ENCODE results near the gene ACVR2A. TPM values are rescaled to one million over a fixed set of nuclear protein-coding genes. Genes with fewer than 3 reads are reported as not detected.

Gene ACVR2A
- 11.1 TPM for total RNA-seq
- long read RNA-seq, full-length matches to known transcripts: 2 of 4 reads
- long read RNA-seq, partial matches to known transcripts: 1 of 4 reads
- long read RNA-seq, other reads (novel, unspliced or antisense): 1 of 4 reads

- no peak for DNase-seq
- Histone ChIP-seq H3K27me3 (ENCODE audit: low read depth) (no peaks in the 10 kb centered on the region), H3K36me3 (no peaks in the 10 kb centered on the region), H3K9me3 (replicated peaks) (no peaks in the 10 kb centered on the region), H3K4me3 (peak within 1 kb of the TSS; percentile 81), H3K27ac (replicated peaks) (peak within 1 kb of the TSS; percentile 96), H3K4me1 (peaks cover 49% of the 10 kb centered on the region)
- intact Hi-C loops (cut with micrococcal nuclease): no loop called here
- TF ChIP-seq, protein P1, sequence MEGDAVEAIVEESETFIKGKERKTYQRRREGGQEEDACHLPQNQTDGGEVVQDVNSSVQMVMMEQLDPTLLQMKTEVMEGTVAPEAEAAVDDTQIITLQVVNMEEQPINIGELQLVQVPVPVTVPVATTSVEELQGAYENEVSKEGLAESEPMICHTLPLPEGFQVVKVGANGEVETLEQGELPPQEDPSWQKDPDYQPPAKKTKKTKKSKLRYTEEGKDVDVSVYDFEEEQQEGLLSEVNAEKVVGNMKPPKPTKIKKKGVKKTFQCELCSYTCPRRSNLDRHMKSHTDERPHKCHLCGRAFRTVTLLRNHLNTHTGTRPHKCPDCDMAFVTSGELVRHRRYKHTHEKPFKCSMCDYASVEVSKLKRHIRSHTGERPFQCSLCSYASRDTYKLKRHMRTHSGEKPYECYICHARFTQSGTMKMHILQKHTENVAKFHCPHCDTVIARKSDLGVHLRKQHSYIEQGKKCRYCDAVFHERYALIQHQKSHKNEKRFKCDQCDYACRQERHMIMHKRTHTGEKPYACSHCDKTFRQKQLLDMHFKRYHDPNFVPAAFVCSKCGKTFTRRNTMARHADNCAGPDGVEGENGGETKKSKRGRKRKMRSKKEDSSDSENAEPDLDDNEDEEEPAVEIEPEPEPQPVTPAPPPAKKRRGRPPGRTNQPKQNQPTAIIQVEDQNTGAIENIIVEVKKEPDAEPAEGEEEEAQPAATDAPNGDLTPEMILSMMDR (IDR thresholded peaks at IDR 0.05; ENCODE audit: borderline replicate concordance): no peak
Measured at GRCh38 chr2:147844697-147845410, at the start of gene ACVR2A. ACVR2A (plus strand) TSS chr2:147845029; CDS start chr2:147845153, 124 bp downstream.

DNA sequence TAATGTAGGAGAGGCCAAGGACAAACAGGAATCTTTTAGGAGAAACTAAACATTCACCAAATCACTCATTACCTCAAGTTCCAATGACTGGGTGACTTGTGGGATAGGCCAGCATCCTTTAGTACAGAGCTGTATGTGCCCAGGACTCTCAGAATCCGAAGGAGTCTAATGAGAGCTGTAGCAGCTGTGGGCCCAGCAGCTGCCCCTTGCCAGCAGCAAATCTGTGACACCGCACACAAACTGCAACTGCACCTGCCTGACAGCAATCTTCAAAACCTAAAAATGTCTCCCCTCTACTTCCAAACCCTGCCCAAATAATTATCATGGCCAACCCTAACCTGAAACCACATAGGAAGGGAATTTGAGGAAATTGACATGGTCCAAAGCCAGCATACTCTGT is 44.5 kb upstream of the ACVR2A start:
- Histone ChIP-seq H3K27me3 (ENCODE audit: low read depth) (no peaks in the 10 kb centered on the region), H3K4me3 (no peak overlapping the region)
- intact Hi-C loops (cut with micrococcal nuclease): no loop called here

GRCh38 chr2:147806846-147807245 is 38.0 kb upstream of the ACVR2A start:
- TF ChIP-seq, protein P1 (IDR thresholded peaks at IDR 0.05; ENCODE audit: borderline replicate concordance): no peak
- Histone ChIP-seq H3K27me3 (ENCODE audit: low read depth) (no peaks in the 10 kb centered on the region), H3K27ac (replicated peaks) (no peak overlapping the region), H3K9me3 (replicated peaks) (no peaks in the 10 kb centered on the region), H3K36me3 (no peaks in the 10 kb centered on the region), H3K4me1 (no peaks in the 10 kb centered on the region), H3K4me3 (no peak overlapping the region)
- no peak for DNase-seq
- intact Hi-C loops (cut with micrococcal nuclease): no loop called here

More for the DNA sequence above, 44.5 kb upstream of the ACVR2A start:
- no peaks in the 10 kb centered on the region for H3K9me3 ChIP-seq (replicated peaks)
- TF ChIP-seq, protein P1 (IDR thresholded peaks at IDR 0.05; ENCODE audit: borderline replicate concordance): no peak
- DNase-seq: no peak
- no peaks in the 10 kb centered on the region for H3K4me1 ChIP-seq
- no peaks in the 10 kb centered on the region for H3K36me3 ChIP-seq
- no peak overlapping the region for H3K27ac ChIP-seq (replicated peaks)

DNA sequence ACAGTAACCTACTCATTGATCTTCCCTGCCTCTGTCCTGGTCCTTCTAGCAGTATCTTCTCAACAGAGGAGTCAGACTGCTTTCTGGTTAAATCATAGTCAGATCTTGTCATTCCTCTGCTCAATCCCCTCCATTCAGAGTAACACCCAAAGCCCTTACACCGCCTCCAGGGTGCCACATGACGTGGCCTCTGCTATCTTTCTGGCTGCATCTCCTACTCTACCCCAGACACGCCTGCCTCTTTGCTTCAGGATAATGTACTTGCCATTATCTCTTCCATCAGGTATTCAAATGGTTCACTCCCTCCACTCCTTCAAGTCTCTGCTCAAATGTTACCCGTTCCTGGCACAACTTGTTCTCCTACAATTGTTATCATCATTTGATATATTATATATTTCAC is 36.3 kb upstream of the ACVR2A start:
- Histone ChIP-seq H3K4me1 (no peaks in the 10 kb centered on the region), H3K27me3 (ENCODE audit: low read depth) (no peaks in the 10 kb centered on the region), H3K27ac (replicated peaks) (no peak overlapping the region), H3K4me3 (no peak overlapping the region), H3K9me3 (replicated peaks) (no peaks in the 10 kb centered on the region), H3K36me3 (no peaks in the 10 kb centered on the region)
- TF ChIP-seq, protein P1 (IDR thresholded peaks at IDR 0.05; ENCODE audit: borderline replicate concordance): no peak
- no peak for DNase-seq
- intact Hi-C loops (cut with micrococcal nuclease): no loop called here

DNA sequence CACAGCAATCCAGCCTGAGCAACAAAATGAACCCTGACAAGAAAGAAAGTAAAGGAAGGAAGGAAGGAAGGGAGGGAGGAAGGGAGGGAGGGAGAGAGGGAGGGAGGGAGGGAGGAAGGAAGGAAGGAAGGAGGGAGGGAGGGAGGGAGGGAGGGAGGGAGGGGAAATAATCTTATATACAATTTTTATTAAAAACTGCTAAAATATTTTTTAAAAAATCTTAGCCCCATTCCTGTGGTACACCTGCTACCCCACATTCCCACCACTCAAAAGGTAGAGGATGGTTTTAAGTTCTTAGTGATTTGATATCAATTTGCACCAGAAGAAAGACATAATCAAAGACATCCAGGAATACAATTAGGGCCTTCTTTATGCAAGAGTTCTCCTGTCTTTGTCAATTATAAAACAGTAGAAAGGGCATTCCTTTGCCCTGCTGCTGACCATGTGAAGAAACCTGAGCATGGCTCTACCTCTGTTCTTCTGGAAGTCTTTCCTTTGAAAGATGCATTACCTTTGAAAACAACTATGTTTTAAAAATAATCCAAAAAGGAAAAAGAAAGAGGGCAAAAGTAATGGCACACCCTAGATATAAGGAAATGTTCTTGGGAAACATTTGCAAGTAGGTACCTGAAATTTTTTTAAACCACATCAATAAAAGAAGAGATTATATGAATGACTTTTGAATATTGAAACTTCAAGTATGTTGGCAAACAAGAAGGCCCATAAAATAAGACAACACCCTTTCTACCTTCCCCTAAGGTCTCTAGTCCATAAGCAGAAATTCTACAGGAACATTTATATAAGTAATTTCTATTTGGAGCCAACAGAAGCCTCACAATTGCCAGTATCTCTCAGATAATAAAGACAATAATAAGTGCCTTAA is 33.7 kb upstream of the ACVR2A start:
- DNase-seq: no peak
- Histone ChIP-seq H3K4me3 (no peak overlapping the region), H3K9me3 (replicated peaks) (no peaks in the 10 kb centered on the region), H3K36me3 (no peaks in the 10 kb centered on the region), H3K27ac (replicated peaks) (no peak overlapping the region), H3K4me1 (no peaks in the 10 kb centered on the region), H3K27me3 (ENCODE audit: low read depth) (no peaks in the 10 kb centered on the region)
- TF ChIP-seq, protein P1 (IDR thresholded peaks at IDR 0.05; ENCODE audit: borderline replicate concordance): no peak
- intact Hi-C loops (cut with micrococcal nuclease): no loop called here

Data from left ventricle myocardium inferior (tissue), 1 donor.